NT2/D1 (cell line): ENCODE results near the gene TBCK.

Source experiments
- YY1 ChIP-seq: IDR thresholded peaks from 2 replicates; pipeline ENCODE4 v1.6.1; 2011; ENCODE audit not compliant: insufficient read length, insufficient read depth
- ZNF274 ChIP-seq: IDR thresholded peaks from 2 replicates; pipeline ENCODE4 v1.6.1; 2011; ENCODE audit warnings: mild to moderate bottlenecking, low read depth, low read length

- TF ChIP-seq ZNF274 (no peak), YY1 (no peak)
These were observed 28.6 kb upstream of the TBCK start for GRCh38 chr4:106344647-106344970.
